Measurements from ENCODE around the gene IPO8. TPM values are rescaled to one million over a fixed set of nuclear protein-coding genes. Genes with fewer than 3 reads are reported as not detected.
"Not testable (repeated sequence)": the region's sequence is repeated elsewhere in the genome, so short reads cannot be mapped to it uniquely, and the experiment has no call there.

The IPO8 gene
- total RNA-seq, 1 donor from 2014 or later = 41.8 TPM

GRCh38 chr12:30614031-30614430 lies 81.6 kb downstream of the IPO8 start:
- no peak overlapping the region for H3K27ac Mint-ChIP-seq
- H3K27me3 Mint-ChIP-seq (ENCODE audit: insufficient read depth) = peaks cover 6% of the 10 kb centered on the region
- intact Hi-C loops (cut with micrococcal nuclease) = no loop called here
- H3K36me3 Mint-ChIP-seq (ENCODE audit: low read depth) = no peaks in the 10 kb centered on the region
- no peaks in the 10 kb centered on the region for H3K4me1 Mint-ChIP-seq (ENCODE audit: low read depth)
- no peak for DNase-seq (ENCODE audit: low spot score)
- H3K4me3 Mint-ChIP-seq = no peak overlapping the region
- peaks cover 5% of the 10 kb centered on the region for H3K9me3 Mint-ChIP-seq

- Mint-ChIP-seq H3K4me1 (ENCODE audit: low read depth) (no peaks in the 10 kb centered on the region), H3K9me3 (peaks cover 5% of the 10 kb centered on the region), H3K27me3 (ENCODE audit: insufficient read depth) (peaks cover 6% of the 10 kb centered on the region), H3K27ac (no peak overlapping the region), H3K4me3 (no peak overlapping the region), H3K36me3 (ENCODE audit: low read depth) (no peaks in the 10 kb centered on the region)
- no peak for DNase-seq (ENCODE audit: low spot score)
- intact Hi-C loops (cut with micrococcal nuclease) = no loop called here
Measured at GRCh38 chr12:30613119-30613830, 82.4 kb downstream of the IPO8 start.

- intact Hi-C loops (cut with micrococcal nuclease) = no loop called here
- H3K27ac Mint-ChIP-seq = no peak overlapping the region
- H3K4me3 Mint-ChIP-seq = no peak overlapping the region
- no peaks in the 10 kb centered on the region for H3K36me3 Mint-ChIP-seq (ENCODE audit: low read depth)
- peaks cover 5% of the 10 kb centered on the region for H3K9me3 Mint-ChIP-seq
- no peak for DNase-seq (ENCODE audit: low spot score)
- peaks cover 6% of the 10 kb centered on the region for H3K27me3 Mint-ChIP-seq (ENCODE audit: insufficient read depth)
- no peaks in the 10 kb centered on the region for H3K4me1 Mint-ChIP-seq (ENCODE audit: low read depth)
Measured at GRCh38 chr12:30610718-30611117, 85.0 kb downstream of the IPO8 start.

- H3K27ac Mint-ChIP-seq; DNase-seq (ENCODE audit: low spot score); H3K36me3 Mint-ChIP-seq (ENCODE audit: low read depth); H3K27me3 Mint-ChIP-seq (ENCODE audit: insufficient read depth); H3K4me3 Mint-ChIP-seq; intact Hi-C loops (cut with micrococcal nuclease); H3K4me1 Mint-ChIP-seq (ENCODE audit: low read depth); H3K9me3 Mint-ChIP-seq: not testable (repeated sequence)
Measured at GRCh38 chr12:30609819-30610218, 85.8 kb downstream of the IPO8 start.

GRCh38 chr12:30604302-30604701 lies 91.4 kb downstream of the IPO8 start:
- H3K9me3 Mint-ChIP-seq = peaks cover 20% of the 10 kb centered on the region
- intact Hi-C loops (cut with micrococcal nuclease); H3K27me3 Mint-ChIP-seq (ENCODE audit: insufficient read depth); H3K36me3 Mint-ChIP-seq (ENCODE audit: low read depth); H3K4me1 Mint-ChIP-seq (ENCODE audit: low read depth); H3K27ac Mint-ChIP-seq; DNase-seq (ENCODE audit: low spot score); H3K4me3 Mint-ChIP-seq: not testable (repeated sequence)

GRCh38 chr12:30603129-30603528 lies 92.5 kb downstream of the IPO8 start:
- Mint-ChIP-seq H3K27ac (no peak overlapping the region), H3K4me1 (ENCODE audit: low read depth) (no peaks in the 10 kb centered on the region), H3K27me3 (ENCODE audit: insufficient read depth) (peaks cover 7% of the 10 kb centered on the region), H3K4me3 (no peak overlapping the region), H3K9me3 (peaks cover 18% of the 10 kb centered on the region), H3K36me3 (ENCODE audit: low read depth) (no peaks in the 10 kb centered on the region)
- DNase-seq (ENCODE audit: low spot score) = no peak
- intact Hi-C loops (cut with micrococcal nuclease) = no loop called here

- H3K27ac Mint-ChIP-seq = no peak overlapping the region
- intact Hi-C loops (cut with micrococcal nuclease) = no loop called here
- H3K4me3 Mint-ChIP-seq = no peak overlapping the region
- H3K36me3 Mint-ChIP-seq (ENCODE audit: low read depth) = no peaks in the 10 kb centered on the region
- H3K9me3 Mint-ChIP-seq = peaks cover 18% of the 10 kb centered on the region
- H3K4me1 Mint-ChIP-seq (ENCODE audit: low read depth) = no peaks in the 10 kb centered on the region
- DNase-seq (ENCODE audit: low spot score) = no peak
- H3K27me3 Mint-ChIP-seq (ENCODE audit: insufficient read depth) = peaks cover 7% of the 10 kb centered on the region
Measured at GRCh38 chr12:30602678-30603077, 93.0 kb downstream of the IPO8 start.

GRCh38 chr12:30599608-30600007 lies 96.1 kb downstream of the IPO8 start:
- intact Hi-C loops (cut with micrococcal nuclease) = no loop called here
- no peaks in the 10 kb centered on the region for H3K4me1 Mint-ChIP-seq (ENCODE audit: low read depth)
- H3K9me3 Mint-ChIP-seq = peaks cover 18% of the 10 kb centered on the region
- H3K36me3 Mint-ChIP-seq (ENCODE audit: low read depth) = no peaks in the 10 kb centered on the region
- peaks cover 7% of the 10 kb centered on the region for H3K27me3 Mint-ChIP-seq (ENCODE audit: insufficient read depth)
- H3K4me3 Mint-ChIP-seq = no peak overlapping the region
- no peak overlapping the region for H3K27ac Mint-ChIP-seq
- DNase-seq (ENCODE audit: low spot score) = no peak

- Mint-ChIP-seq H3K36me3 (ENCODE audit: low read depth) (no peaks in the 10 kb centered on the region), H3K27ac (no peak overlapping the region), H3K4me1 (ENCODE audit: low read depth) (no peaks in the 10 kb centered on the region), H3K27me3 (ENCODE audit: insufficient read depth) (peaks cover 7% of the 10 kb centered on the region), H3K4me3 (no peak overlapping the region), H3K9me3 (peaks cover 18% of the 10 kb centered on the region)
- intact Hi-C loops (cut with micrococcal nuclease) = no loop called here
- no peak for DNase-seq (ENCODE audit: low spot score)
Measured at GRCh38 chr12:30598889-30599288, 96.8 kb downstream of the IPO8 start.

GRCh38 chr12:30595742-30596141 lies 99.9 kb downstream of the IPO8 start:
- Mint-ChIP-seq H3K27me3 (ENCODE audit: insufficient read depth) (peaks cover 4% of the 10 kb centered on the region), H3K9me3 (no peaks in the 10 kb centered on the region), H3K27ac (no peak overlapping the region), H3K36me3 (ENCODE audit: low read depth) (no peaks in the 10 kb centered on the region), H3K4me1 (ENCODE audit: low read depth) (no peaks in the 10 kb centered on the region), H3K4me3 (no peak overlapping the region)
- DNase-seq (ENCODE audit: low spot score) = no peak
- intact Hi-C loops (cut with micrococcal nuclease) = no loop called here

GRCh38 chr12:30594509-30594908 lies 101.2 kb downstream of the IPO8 start:
- Mint-ChIP-seq H3K27ac (no peak overlapping the region), H3K9me3 (no peaks in the 10 kb centered on the region), H3K4me1 (ENCODE audit: low read depth) (no peaks in the 10 kb centered on the region), H3K36me3 (ENCODE audit: low read depth) (no peaks in the 10 kb centered on the region), H3K27me3 (ENCODE audit: insufficient read depth) (no peaks in the 10 kb centered on the region), H3K4me3 (no peak overlapping the region)
- no peak for DNase-seq (ENCODE audit: low spot score)
- intact Hi-C loops (cut with micrococcal nuclease) = no loop called here

- intact Hi-C loops (cut with micrococcal nuclease); H3K4me3 Mint-ChIP-seq; H3K27ac Mint-ChIP-seq: not testable (repeated sequence)
Measured at GRCh38 chr12:30588572-30588971, 107.1 kb downstream of the IPO8 start.

GRCh38 chr12:30587782-30588181 lies 107.9 kb downstream of the IPO8 start:
- H3K27me3 Mint-ChIP-seq (ENCODE audit: insufficient read depth) = no peaks in the 10 kb centered on the region
- no peak overlapping the region for H3K4me3 Mint-ChIP-seq
- H3K9me3 Mint-ChIP-seq = no peaks in the 10 kb centered on the region
- no peaks in the 10 kb centered on the region for H3K4me1 Mint-ChIP-seq (ENCODE audit: low read depth)
- H3K36me3 Mint-ChIP-seq (ENCODE audit: low read depth) = no peaks in the 10 kb centered on the region
- no peak overlapping the region for H3K27ac Mint-ChIP-seq
- DNase-seq (ENCODE audit: low spot score) = no peak
- intact Hi-C loops (cut with micrococcal nuclease) = no loop called here

More at GRCh38 chr12:30588572-30588971, 107.1 kb downstream of the IPO8 start:
- H3K4me1 Mint-ChIP-seq (ENCODE audit: low read depth); H3K27me3 Mint-ChIP-seq (ENCODE audit: insufficient read depth); H3K9me3 Mint-ChIP-seq; H3K36me3 Mint-ChIP-seq (ENCODE audit: low read depth); DNase-seq (ENCODE audit: low spot score): not testable (repeated sequence)

GRCh38 chr12:30585877-30586276 lies 109.8 kb downstream of the IPO8 start:
- H3K4me1 Mint-ChIP-seq (ENCODE audit: low read depth) = no peaks in the 10 kb centered on the region
- H3K27me3 Mint-ChIP-seq (ENCODE audit: insufficient read depth) = no peaks in the 10 kb centered on the region
- no peaks in the 10 kb centered on the region for H3K9me3 Mint-ChIP-seq
- no peak overlapping the region for H3K27ac Mint-ChIP-seq
- H3K4me3 Mint-ChIP-seq = no peak overlapping the region
- no peak for DNase-seq (ENCODE audit: low spot score)
- intact Hi-C loops (cut with micrococcal nuclease) = no loop called here
- no peaks in the 10 kb centered on the region for H3K36me3 Mint-ChIP-seq (ENCODE audit: low read depth)
